HUES48 (cell line): ENCODE results near the gene EFR3B.
A peak's percentile ranks its signal among the peaks of the same experiment; 100 is the strongest.

Source experiments
- H3K27ac ChIP-seq: one replicate; pipeline ENCODE4 v1.7.0; 2013; ENCODE audit warnings: low read depth, low read length, inconsistent platforms
- H3K27me3 ChIP-seq: 2 replicates; pipeline ENCODE4 v1.6.1; 2013; ENCODE audit warnings: mild to moderate bottlenecking, low read length; ENCODE audit not compliant: control insufficient read depth, insufficient read depth
- H3K36me3 ChIP-seq: 2 replicates; pipeline ENCODE4 v1.6.1; 2013; ENCODE audit warnings: low read length; ENCODE audit not compliant: control insufficient read depth, insufficient read depth
- H3K4me1 ChIP-seq: 2 replicates; pipeline ENCODE4 v1.6.1; 2013; ENCODE audit warnings: mild to moderate bottlenecking, low read length; ENCODE audit not compliant: control insufficient read depth, insufficient read depth
- H3K4me3 ChIP-seq: 2 replicates; pipeline ENCODE4 v1.5.1; 2013; ENCODE audit warnings: mild to moderate bottlenecking, low read depth, low read length
- H3K9ac ChIP-seq: 2 replicates; pipeline ENCODE4 v1.6.1; 2013; ENCODE audit warnings: mild to moderate bottlenecking, low read depth, low read length, moderate library complexity
- H3K9me3 ChIP-seq: 2 replicates; pipeline ENCODE4 v1.6.1; 2013; ENCODE audit warnings: low read length; ENCODE audit not compliant: control insufficient read depth, insufficient read depth

EFR3B gene

GRCh38 chr2:25207078-25207545, 165.2 kb downstream of the EFR3B start:
- no peak overlapping the region for H3K9ac ChIP-seq
- 0 out of 2 replicates have a peak, but pooled peaks cover 7% of the 10 kb centered on the region for H3K4me1 ChIP-seq
- no peak overlapping the region for H3K4me3 ChIP-seq
- H3K27me3 ChIP-seq = no peaks in the 10 kb centered on the region
- H3K27ac ChIP-seq = peak overlapping the region; percentile 36
- no peaks in the 10 kb centered on the region for H3K36me3 ChIP-seq
- H3K9me3 ChIP-seq = no peaks in the 10 kb centered on the region
